Natural killer cell (primary cell): ENCODE data around the gene BRSK1. TPM values are rescaled to one million over a fixed set of nuclear protein-coding genes. Genes with fewer than 3 reads are reported as not detected.

Experiments
- ATAC-seq, 3 donors: fragments of 150-1000 bp in 2 of 3; fragments of 200-7000 bp in 1 of 3; cut with Tn5 transposase; 1 replicate in 1 of 3; 2 replicates in 2 of 3; pipeline ENCODE4 v1.10.0; 2021; ENCODE audit warnings: mild to moderate bottlenecking in 2 of 3, moderate library complexity in 2 of 3
- DNase-seq, 2 donors: peaks; one replicate each; pipeline versions ENCODE4 v3.0.0 to v3.0.0-alpha.2; 2013 to 2021; ENCODE audit warnings: mixed read lengths in 1 of 2
- H3K27ac ChIP-seq: one replicate; pipeline ENCODE4 v1.5.1; 2013; ENCODE audit warnings: mild to moderate bottlenecking, low read length
- H3K27me3 ChIP-seq: one replicate; pipeline ENCODE4 v1.6.1; 2013; ENCODE audit warnings: low read length; ENCODE audit not compliant: control insufficient read depth, insufficient read depth
- H3K36me3 ChIP-seq: one replicate; pipeline ENCODE4 v1.6.1; 2013; ENCODE audit warnings: low read length; ENCODE audit not compliant: control insufficient read depth, insufficient read depth
- H3K4me1 ChIP-seq: one replicate; pipeline ENCODE4 v1.6.1; 2013; ENCODE audit warnings: low read length; ENCODE audit not compliant: control insufficient read depth, insufficient read depth
- H3K4me3 ChIP-seq: one replicate; pipeline ENCODE4 v1.5.1; 2013; ENCODE audit warnings: low read length
- H3K9me3 ChIP-seq: one replicate; pipeline ENCODE4 v1.6.1; 2013; ENCODE audit warnings: low read length; ENCODE audit not compliant: control insufficient read depth, insufficient read depth
- H3K27ac Mint-ChIP-seq, 2 donors: one replicate each; pipeline ENCODE4 v1.8.0; 2022; ENCODE audit warnings: mild to moderate bottlenecking in 2 of 2, mixed read lengths in 2 of 2, moderate library complexity in 1 of 2
- H3K27me3 Mint-ChIP-seq, 2 donors: one replicate each; pipeline ENCODE4 v1.8.0; 2022; ENCODE audit warnings: low read depth in 2 of 2, mixed read lengths in 2 of 2
- H3K36me3 Mint-ChIP-seq: one replicate; pipeline ENCODE4 v1.8.0; 2022; ENCODE audit warnings: mixed read lengths
- H3K4me1 Mint-ChIP-seq, 2 donors: one replicate each; pipeline ENCODE4 v1.8.0; 2022; ENCODE audit warnings: mixed read lengths in 2 of 2
- H3K4me3 Mint-ChIP-seq: one replicate; pipeline ENCODE4 v1.8.0; 2022; ENCODE audit warnings: mild to moderate bottlenecking, moderate library complexity, mixed read lengths
- H3K9me3 Mint-ChIP-seq, 2 donors: one replicate each; pipeline ENCODE4 v1.8.0; 2022; ENCODE audit warnings: mixed read lengths in 2 of 2
- CTCF ChIP-seq: fragments of 200-600 bp; IDR thresholded peaks from one replicate; pipeline ENCODE4 v1.8.0; 2022; ENCODE audit warnings: antibody characterized with exemption
- WGBS: methylation state at CpG from one replicate; pipeline ENCODE4 v1.1.7; 2013; ENCODE audit warnings: missing lambda C conversion rate; ENCODE audit not compliant: insufficient coverage; 5-methylcytosine and 5-hydroxymethylcytosine counted together
- intact Hi-C: fragments of 100-400 bp; cut with micrococcal nuclease; formaldehyde crosslinking; loops from one replicate; pipeline ENCODE4 v1.14.2; 2022
- total RNA-seq, 4 donors: library from RNA; stranded (reverse); fragments of 120-200 nt in 1 of 4; gene quantifications; one replicate each; pipeline versions ENCODE4 v1.2.3 to v1.2.4, GENCODE V29; 2013 to 2022

BRSK1 gene
- total RNA-seq, 3 donors from 2014 or later (not counting 1 experiment from before 2014, with no cell fraction given) = 6.0 to 9.8 (median 6.5) TPM

- ATAC-seq = peak in 1 of 3 donors; percentile 47
- H3K4me3 ChIP-seq = no peak overlapping the region
- H3K4me1 Mint-ChIP-seq = peaks cover 0 to 9% of the 10 kb centered on the region in 2 donors
- H3K9me3 Mint-ChIP-seq = peaks cover 5% of the 10 kb centered on the region in 2 donors
- peak overlapping the region; percentile 29 to 77 for H3K27ac Mint-ChIP-seq
- H3K27me3 Mint-ChIP-seq = no peaks in the 10 kb centered on the region
- no peak for TF ChIP-seq CTCF
- H3K27me3 ChIP-seq = no peaks in the 10 kb centered on the region
- no peaks in the 10 kb centered on the region for H3K36me3 Mint-ChIP-seq
- intact Hi-C loops = no loop called here
- DNase-seq = peak in 1 of 2 donors; percentile 24
- no peaks in the 10 kb centered on the region for H3K4me1 ChIP-seq
- 92% methylated on average over 3 of the region's 3 CpGs for WGBS
- H3K4me3 Mint-ChIP-seq = peak overlapping the region; percentile 10
- H3K9me3 ChIP-seq = no peaks in the 10 kb centered on the region
- H3K27ac ChIP-seq = peak overlapping the region; percentile 8
- H3K36me3 ChIP-seq = no peaks in the 10 kb centered on the region
Observed at GRCh38 chr19:55266404-55266803, 17.4 kb upstream of the BRSK1 start.

GRCh38 chr19:55266840-55267239 lies 17.0 kb upstream of the BRSK1 start:
- WGBS = 99% methylated on average over 4 of the region's 4 CpGs
- H3K4me3 ChIP-seq = no peak overlapping the region
- Mint-ChIP-seq H3K27ac (peak overlapping the region; percentile 29 to 77), H3K4me3 (peak overlapping the region; percentile 10), H3K4me1 (peaks cover 0 to 9% of the 10 kb centered on the region in 2 donors), H3K27me3 (no peaks in the 10 kb centered on the region), H3K36me3 (peaks cover under 1% of the 10 kb centered on the region), H3K9me3 (peaks cover 5% of the 10 kb centered on the region in 2 donors)
- H3K9me3 ChIP-seq = no peaks in the 10 kb centered on the region
- H3K27ac ChIP-seq = no peak overlapping the region
- peaks cover under 1% of the 10 kb centered on the region for H3K36me3 ChIP-seq
- H3K4me1 ChIP-seq = no peaks in the 10 kb centered on the region
- TF ChIP-seq CTCF = no peak
- DNase-seq = no peak
- no peaks in the 10 kb centered on the region for H3K27me3 ChIP-seq
- intact Hi-C loops = no loop called here
- no peak for ATAC-seq

GRCh38 chr19:55269299-55269698 lies 14.5 kb upstream of the BRSK1 start:
- Histone ChIP-seq H3K36me3 (peaks cover 12% of the 10 kb centered on the region), H3K27ac (no peak overlapping the region), H3K4me1 (no peaks in the 10 kb centered on the region), H3K27me3 (no peaks in the 10 kb centered on the region), H3K4me3 (no peak overlapping the region), H3K9me3 (no peaks in the 10 kb centered on the region)
- Mint-ChIP-seq H3K4me3 (no peak overlapping the region), H3K27ac (no peak overlapping the region), H3K4me1 (peaks cover 0 to 9% of the 10 kb centered on the region in 2 donors), H3K36me3 (peaks cover 8% of the 10 kb centered on the region), H3K9me3 (peaks cover 5% of the 10 kb centered on the region in 2 donors), H3K27me3 (no peaks in the 10 kb centered on the region)
- no peak for ATAC-seq
- intact Hi-C loops = no loop called here
- DNase-seq = no peak
- no peak for TF ChIP-seq CTCF
- 97% methylated on average over 8 of the region's 8 CpGs for WGBS
